ENCODE data around the gene WDR35. TPM values are rescaled to one million over a fixed set of nuclear protein-coding genes. Genes with fewer than 3 reads are reported as not detected.

WDR35 gene
- total and polyA plus RNA-seq, 5 experiments from 2014 or later = 0.91 to 5.6 (median 1.8) TPM

- Mint-ChIP-seq H3K27ac (peak overlapping the region in 4 of 10 donors; percentile 22 to 40 (median 34)), H3K36me3 (peaks cover 0 to 53% (median 20%) of the 10 kb centered on the region in 3 donors), H3K4me3 (no peak overlapping the region), H3K4me1 (peaks cover 24 to 56% (median 35%) of the 10 kb centered on the region in 4 donors), H3K9me3 (no peaks in the 10 kb centered on the region), H3K27me3 (no peaks in the 10 kb centered on the region)
- POLR2A ChIA-PET = interaction anchor here (1.5 kb wide), 2 partner anchors 25 to 29 kb away, joined by 5 to 9 read pairs; partner anchors contain the start of gene TTC32
- ATAC-seq (no peak), DNase-seq (peak in 1 of 10 donors; percentile 13)
Measured at GRCh38 chr2:19872302-19872701, 117.6 kb downstream of the WDR35 start.

DNA sequence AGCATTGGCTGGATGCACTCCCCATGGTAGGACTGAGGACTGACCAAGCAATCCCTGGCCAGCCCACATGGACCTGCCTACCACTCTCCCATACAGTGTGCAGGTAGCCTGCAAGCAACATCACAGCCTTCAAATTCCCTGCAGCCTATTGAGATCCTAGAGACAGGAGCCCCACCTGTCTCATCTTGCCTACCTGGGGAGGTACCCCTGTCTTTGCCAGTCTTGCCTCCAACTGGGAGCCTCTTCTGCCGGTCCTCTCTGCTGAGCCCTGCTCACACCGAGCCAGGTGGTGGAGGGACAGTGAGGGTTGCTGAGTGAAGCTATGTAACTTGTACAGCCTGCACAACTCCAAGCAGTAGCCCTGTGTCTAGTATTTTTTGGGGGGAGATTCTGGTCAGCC is 118.1 kb downstream of the WDR35 start:
- POLR2A ChIA-PET = interaction anchor here (1.5 kb wide), 2 partner anchors 26 to 30 kb away, joined by 5 to 9 read pairs; partner anchors contain the start of gene TTC32
- ATAC-seq (no peak), DNase-seq (peak in 1 of 10 donors; percentile 28)
- H3K36me3 Mint-ChIP-seq = peaks cover 0 to 51% (median 17%) of the 10 kb centered on the region in 3 donors
- H3K9me3 Mint-ChIP-seq = no peaks in the 10 kb centered on the region
- no peak overlapping the region for H3K4me3 Mint-ChIP-seq
- no peaks in the 10 kb centered on the region for H3K27me3 Mint-ChIP-seq
- H3K27ac Mint-ChIP-seq = peak overlapping the region in 6 of 10 donors; percentile 22 to 92 (median 34)
- peaks cover 24 to 56% (median 35%) of the 10 kb centered on the region in 4 donors for H3K4me1 Mint-ChIP-seq

DNA sequence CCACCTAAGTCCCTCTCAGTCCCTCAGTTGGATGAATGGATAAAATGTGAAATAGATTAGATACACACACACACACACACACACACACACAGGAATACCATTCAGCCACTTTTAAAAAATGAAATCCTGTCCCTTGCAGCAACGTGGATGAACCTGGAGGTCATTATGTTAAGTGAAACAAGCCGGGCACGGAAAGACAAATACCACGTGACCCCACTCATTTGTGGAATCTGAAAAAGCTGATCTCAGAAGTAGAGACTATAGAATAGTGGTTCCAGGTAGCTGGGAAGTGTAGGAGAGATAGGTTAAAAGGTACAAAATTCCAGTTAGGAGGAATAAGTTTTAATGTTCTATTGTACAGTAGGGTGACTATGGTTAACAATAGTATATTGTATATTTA is 119.1 kb downstream of the WDR35 start:
- peaks cover 24 to 56% (median 35%) of the 10 kb centered on the region in 4 donors for H3K4me1 Mint-ChIP-seq
- POLR2A ChIA-PET = interaction anchor here (2.9 kb wide), 1 partner anchor 29 kb away, joined by 32 read pairs; the partner anchor contains the start of gene TTC32
- peak overlapping the region in 3 of 10 donors; percentile 3 to 99 (median 95) for H3K4me3 Mint-ChIP-seq
- ATAC-seq (no peak), DNase-seq (no peak)
- H3K9me3 Mint-ChIP-seq = no peaks in the 10 kb centered on the region
- peak overlapping the region in 8 of 10 donors; percentile 0 to 99 (median 92) for H3K27ac Mint-ChIP-seq
- H3K36me3 Mint-ChIP-seq = peaks cover 0 to 41% (median 11%) of the 10 kb centered on the region in 3 donors
- no peaks in the 10 kb centered on the region for H3K27me3 Mint-ChIP-seq

GRCh38 chr2:19868701-19869580 is 121.0 kb downstream of the WDR35 start:
- Mint-ChIP-seq H3K27ac (peak overlapping the region; percentile 95 to 99 (median 98)), H3K36me3 (peaks cover 0 to 29% (median 4%) of the 10 kb centered on the region in 3 donors), H3K9me3 (no peaks in the 10 kb centered on the region), H3K27me3 (peaks cover 0 to 4% (median 0%) of the 10 kb centered on the region in 5 donors), H3K4me3 (peak overlapping the region; percentile 95 to 99 (median 98)), H3K4me1 (peaks cover 22 to 56% (median 36%) of the 10 kb centered on the region in 4 donors)
- peak; percentile 52 to 83 (median 67) for DNase-seq
- POLR2A ChIA-PET = interaction anchor here (0.8 to 2.9 kb wide), 6 partner anchors 8 to 1308 kb away, joined by 3 to 32 read pairs (median 5); partner anchors contain the start of genes HS1BP3, LDAH, RDH14 and TTC32
- peak; percentile 94 to 96 for ATAC-seq

GRCh38 chr2:19868224-19868623 is 121.7 kb downstream of the WDR35 start:
- peaks cover 0 to 4% (median 0%) of the 10 kb centered on the region in 5 donors for H3K27me3 Mint-ChIP-seq
- peaks cover 0 to 22% (median 4%) of the 10 kb centered on the region in 3 donors for H3K36me3 Mint-ChIP-seq
- peak overlapping the region; percentile 95 to 99 (median 98) for H3K4me3 Mint-ChIP-seq
- POLR2A ChIA-PET = interaction anchor here (0.8 to 2.9 kb wide), 6 partner anchors 9 to 1308 kb away, joined by 3 to 32 read pairs (median 5); partner anchors contain the start of genes HS1BP3, LDAH, RDH14 and TTC32
- peak in 1 of 10 donors; percentile 27 for DNase-seq
- H3K9me3 Mint-ChIP-seq = no peaks in the 10 kb centered on the region
- H3K27ac Mint-ChIP-seq = peak overlapping the region; percentile 26 to 99 (median 98)
- no peak for ATAC-seq
- H3K4me1 Mint-ChIP-seq = peaks cover 22 to 56% (median 37%) of the 10 kb centered on the region in 4 donors

DNA sequence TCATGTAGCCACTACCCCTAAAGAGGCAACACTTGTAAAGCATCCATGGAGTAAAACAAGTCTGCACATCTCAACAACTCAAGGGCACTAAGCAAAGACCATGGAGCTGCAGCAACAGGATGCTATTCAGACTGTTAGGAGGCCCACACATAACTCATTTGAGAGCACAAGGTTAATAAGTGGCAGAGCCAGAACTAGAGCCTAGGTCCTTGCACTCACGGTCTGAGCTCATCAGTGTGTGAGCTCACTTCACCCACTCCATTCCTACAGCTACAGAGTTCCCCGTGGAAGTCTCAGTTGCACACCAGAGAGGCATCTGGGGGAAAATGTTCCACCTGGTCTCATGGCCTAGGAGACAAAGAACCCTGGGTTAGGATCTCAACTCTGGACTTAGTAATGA is 123.1 kb downstream of the WDR35 start:
- Mint-ChIP-seq H3K36me3 (peaks cover 0 to 9% (median 2%) of the 10 kb centered on the region in 3 donors), H3K4me3 (no peak overlapping the region), H3K4me1 (peaks cover 20 to 45% (median 34%) of the 10 kb centered on the region in 4 donors), H3K9me3 (no peaks in the 10 kb centered on the region), H3K27ac (no peak overlapping the region), H3K27me3 (peaks cover 0 to 7% (median 0%) of the 10 kb centered on the region in 5 donors)
- ATAC-seq (no peak), DNase-seq (peak in 1 of 10 donors; percentile 6)
- POLR2A ChIA-PET = no interaction called here

GRCh38 chr2:19865151-19865550 is 124.8 kb downstream of the WDR35 start:
- POLR2A ChIA-PET = interaction anchor here (0.7 kb wide), 1 partner anchor 1115 kb away, joined by 3 read pairs; no protein-coding TSS in a partner anchor

DNA sequence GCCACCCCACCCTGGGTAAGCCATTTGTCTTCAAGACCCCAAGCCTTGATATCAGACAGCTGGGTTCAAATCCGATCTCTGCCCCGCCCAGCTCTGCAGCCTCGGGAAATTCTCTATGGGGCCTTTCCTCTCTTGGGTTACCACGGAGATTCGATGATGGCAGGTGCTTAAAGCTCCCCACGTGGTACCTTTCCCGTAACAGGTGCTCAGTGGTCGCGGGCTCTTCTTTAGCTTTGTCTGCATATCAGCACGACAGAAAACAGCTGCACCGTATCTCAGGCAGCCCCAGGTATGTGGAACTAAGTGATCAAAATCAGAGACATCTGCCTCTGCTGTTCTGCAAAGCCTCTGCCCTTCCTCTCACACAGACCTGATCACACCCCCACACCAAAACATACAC is 125.5 kb downstream of the WDR35 start:
- ATAC-seq (no peak), DNase-seq (peak in 1 of 10 donors; percentile 34)
- peaks cover 9 to 23% (median 16%) of the 10 kb centered on the region in 4 donors for H3K4me1 Mint-ChIP-seq
- POLR2A ChIA-PET = no interaction called here
- H3K36me3 Mint-ChIP-seq = no peaks in the 10 kb centered on the region
- H3K9me3 Mint-ChIP-seq = no peaks in the 10 kb centered on the region
- H3K4me3 Mint-ChIP-seq = peak overlapping the region in 1 of 10 donors; percentile 23
- H3K27ac Mint-ChIP-seq = peak overlapping the region in 1 of 10 donors; percentile 59
- H3K27me3 Mint-ChIP-seq = peaks cover 0 to 8% (median 0%) of the 10 kb centered on the region in 5 donors

More at GRCh38 chr2:19865151-19865550, 124.8 kb downstream of the WDR35 start:
- no peaks in the 10 kb centered on the region for H3K36me3 Mint-ChIP-seq
- DNase-seq (peak in 1 of 10 donors; percentile 10), ATAC-seq (no peak)
- peak overlapping the region in 2 of 10 donors; percentile 17 to 62 for H3K27ac Mint-ChIP-seq
- peaks cover 15 to 31% (median 23%) of the 10 kb centered on the region in 4 donors for H3K4me1 Mint-ChIP-seq
- H3K9me3 Mint-ChIP-seq = no peaks in the 10 kb centered on the region
- H3K4me3 Mint-ChIP-seq = no peak overlapping the region
- peaks cover 0 to 8% (median 0%) of the 10 kb centered on the region in 5 donors for H3K27me3 Mint-ChIP-seq

- POLR2A ChIA-PET = no interaction called here
- Mint-ChIP-seq H3K4me1 (peaks cover 2 to 16% (median 8%) of the 10 kb centered on the region in 4 donors), H3K36me3 (no peaks in the 10 kb centered on the region), H3K27ac (no peak overlapping the region), H3K4me3 (peak overlapping the region in 1 of 10 donors; percentile 49), H3K27me3 (peaks cover 0 to 8% (median 0%) of the 10 kb centered on the region in 5 donors), H3K9me3 (no peaks in the 10 kb centered on the region)
- peak; percentile 77 to 89 for ATAC-seq
- peak; percentile 39 to 77 (median 66) for DNase-seq
Measured at GRCh38 chr2:19863303-19864041, 126.4 kb downstream of the WDR35 start.

GRCh38 chr2:19861813-19862212 is 128.1 kb downstream of the WDR35 start:
- no peak for ATAC-seq
- H3K4me1 Mint-ChIP-seq = peaks cover 0 to 7% (median 0%) of the 10 kb centered on the region in 4 donors
- no peaks in the 10 kb centered on the region for H3K36me3 Mint-ChIP-seq
- H3K27ac Mint-ChIP-seq = peak overlapping the region in 1 of 10 donors; percentile 5
- POLR2A ChIA-PET = no interaction called here
- H3K4me3 Mint-ChIP-seq = no peak overlapping the region
- H3K9me3 Mint-ChIP-seq = no peaks in the 10 kb centered on the region
- peaks cover 0 to 11% (median 7%) of the 10 kb centered on the region in 5 donors for H3K27me3 Mint-ChIP-seq
- no peak for DNase-seq

Measured in naive thymus-derived CD8-positive, alpha-beta T cell (primary cell).